ENCODE results near the gene REXO4.
"Not testable (repeated sequence)": the region's sequence is repeated elsewhere in the genome, so short reads cannot be mapped to it uniquely, and the experiment has no call there.

REXO4 gene

DNA sequence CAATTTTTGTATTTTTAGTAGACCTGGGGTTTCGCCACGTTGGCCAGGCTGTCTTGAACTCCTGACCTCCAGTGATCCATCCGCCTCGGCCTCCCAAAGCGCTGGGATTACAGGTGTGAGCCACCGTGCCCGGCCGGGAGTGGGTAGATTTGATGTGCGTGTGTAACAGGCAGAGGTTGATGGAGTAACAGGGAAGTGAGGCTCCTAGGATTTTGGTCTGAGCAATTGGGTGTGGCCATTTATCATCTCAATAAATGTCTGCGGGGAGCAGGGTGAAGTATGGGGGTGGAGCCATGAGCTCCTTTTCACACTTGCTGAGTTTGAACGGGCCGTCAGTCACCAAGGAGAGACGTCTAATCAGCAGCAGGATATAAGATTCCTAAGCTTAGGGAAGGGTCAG lies 1.2 kb upstream of the REXO4 start:
- no peak for DNase-seq

DNA sequence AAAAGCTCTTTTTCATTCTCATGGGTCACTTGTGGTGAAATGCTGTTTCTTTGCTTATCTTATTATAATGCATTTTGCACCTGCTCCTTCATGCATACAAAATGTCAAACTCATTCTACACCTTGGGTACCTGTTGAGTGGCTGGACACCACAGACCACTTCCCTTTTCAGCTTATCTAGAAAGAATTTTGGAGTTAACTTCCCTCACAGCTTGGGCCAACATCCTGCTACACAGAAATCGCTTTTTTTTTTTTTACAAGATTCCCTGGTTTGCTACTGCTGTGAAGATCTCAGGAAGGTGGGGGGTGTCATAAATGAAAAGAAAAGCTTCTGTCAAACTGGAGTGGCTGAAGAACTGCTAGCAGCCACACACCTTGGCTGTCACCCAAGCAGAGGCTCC lies 2.6 kb downstream of the REXO4 start:
- no peak for DNase-seq

DNA sequence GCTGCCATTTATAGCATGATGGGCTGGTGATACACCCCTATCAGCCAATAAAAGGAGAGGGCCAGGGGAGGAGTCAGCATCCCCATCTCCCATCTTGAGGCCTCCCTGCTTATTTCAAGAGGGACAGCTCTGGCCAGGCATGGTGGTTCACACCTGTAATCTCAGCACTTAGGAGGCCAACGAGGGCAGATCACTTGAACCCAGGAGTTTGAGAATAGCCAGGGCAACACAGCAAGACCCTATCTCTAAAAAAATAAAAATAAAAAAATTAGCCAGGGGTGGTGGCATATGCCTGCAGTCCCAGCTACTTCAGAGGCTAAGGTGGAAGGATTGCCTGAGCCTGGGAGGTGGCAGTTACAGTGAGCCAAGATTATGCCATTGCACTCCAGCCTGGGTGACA lies 9.8 kb downstream of the REXO4 start:
- no peak for DNase-seq

DNA sequence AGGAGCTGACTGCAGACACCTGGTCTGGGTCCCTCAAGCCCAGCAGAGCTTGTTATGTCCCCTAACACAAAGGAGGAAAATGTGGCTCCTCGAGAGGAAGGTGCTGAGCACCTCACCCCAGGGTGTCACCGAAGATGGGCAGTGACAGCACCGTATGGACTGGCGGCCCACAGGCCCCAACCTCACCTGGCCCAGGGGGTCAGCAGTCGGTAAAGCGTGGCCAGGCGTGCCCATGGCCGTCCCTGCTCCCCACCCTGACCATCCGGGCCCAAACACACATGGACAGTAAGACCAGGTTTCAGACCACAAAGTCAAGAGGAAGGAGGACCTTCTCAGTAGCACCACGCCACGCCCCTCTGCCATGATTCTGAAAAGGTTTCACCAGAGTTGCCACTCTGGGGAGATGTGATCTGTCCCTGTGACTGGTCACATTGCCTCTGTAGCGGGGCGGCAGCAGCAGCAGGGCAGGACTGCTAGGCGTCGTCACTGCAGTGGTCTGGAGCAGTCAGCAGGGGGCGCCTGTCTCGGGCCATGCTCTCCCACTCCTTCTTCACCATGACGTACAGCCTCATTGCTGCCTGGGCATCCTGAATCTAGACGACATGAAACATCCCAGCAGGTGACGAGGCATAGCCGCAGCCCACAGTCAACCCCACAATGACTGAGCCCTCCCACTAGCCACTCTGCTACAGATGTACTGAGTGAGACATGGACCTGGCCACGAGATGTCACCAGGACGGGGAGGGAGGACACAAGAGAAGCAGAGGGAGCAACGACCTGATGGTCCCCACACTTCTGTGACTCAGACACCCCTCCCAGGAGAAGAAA lies 11.1 kb downstream of the REXO4 start:
- DNase-seq, result peak; percentile 51

DNA sequence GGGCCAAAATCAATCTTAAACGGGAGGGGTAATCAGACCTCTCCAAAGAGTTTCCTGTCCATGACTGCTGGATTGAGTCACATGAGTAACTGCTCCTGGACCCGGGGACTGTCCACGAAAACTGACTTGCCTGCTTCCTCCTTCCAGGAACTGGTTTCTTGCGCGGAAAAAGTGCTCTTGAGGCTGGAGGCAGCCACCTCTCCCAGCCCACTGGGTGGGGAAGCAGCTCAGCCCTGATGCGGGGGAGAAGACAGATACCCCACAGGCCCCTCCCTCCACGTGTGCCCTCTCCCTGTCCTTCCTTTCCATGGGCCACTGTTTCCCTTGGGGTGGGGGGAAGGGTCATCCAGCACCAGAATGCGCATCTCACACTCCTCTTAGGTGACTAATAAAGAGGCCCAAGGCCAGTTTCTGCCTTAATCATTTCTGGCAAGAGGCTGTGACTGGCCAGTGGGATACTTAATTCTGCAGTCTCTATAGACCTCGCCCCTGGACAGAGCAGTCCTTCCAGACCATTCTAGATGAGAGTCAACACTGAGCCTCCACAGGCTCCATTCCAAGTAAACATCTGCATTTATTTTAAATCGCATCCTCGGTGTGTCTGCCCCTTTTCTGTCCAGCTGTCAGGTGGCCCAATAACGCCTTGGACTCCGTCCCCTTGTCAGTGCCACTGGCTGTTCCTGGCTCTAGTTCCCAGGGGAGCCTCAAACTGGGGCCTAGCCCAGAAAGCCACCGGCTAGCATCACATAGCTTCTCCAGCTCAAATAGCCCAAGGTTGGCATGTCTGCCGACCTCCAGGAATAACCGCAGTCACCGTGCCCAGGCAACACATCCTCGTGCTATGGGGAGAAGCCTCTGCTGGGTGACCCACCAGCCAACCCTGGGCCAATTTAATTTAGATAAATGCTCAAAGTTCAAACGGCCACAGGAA lies 12.0 kb downstream of the REXO4 start:
- DNase-seq, result no peak

DNA sequence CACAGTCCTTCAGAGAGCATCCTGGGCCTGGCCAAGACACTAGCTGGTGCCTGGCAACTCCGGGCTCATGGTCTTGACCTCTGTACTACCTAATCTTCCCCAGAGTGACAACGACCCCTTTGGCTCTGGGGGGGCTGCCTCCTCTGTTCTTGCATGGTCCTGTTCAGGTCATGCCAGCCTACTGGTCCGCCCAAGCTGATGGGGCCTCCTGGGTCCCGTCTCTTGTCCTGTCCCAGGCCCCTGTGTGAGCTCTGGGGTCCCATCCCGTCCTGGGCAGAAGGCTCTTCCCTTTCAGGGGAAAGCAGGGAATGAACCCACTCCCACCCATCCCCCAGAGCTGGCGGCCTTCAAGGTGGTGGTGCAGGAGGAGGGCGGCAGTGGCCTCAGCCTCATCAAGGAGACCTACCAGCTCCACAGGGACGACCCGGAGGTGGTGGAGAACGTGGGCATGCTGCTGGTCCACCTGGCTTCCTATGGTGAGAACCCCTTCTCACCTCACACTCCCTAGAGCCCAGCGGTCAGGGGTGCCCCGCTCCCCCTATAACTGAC lies 13.3 kb downstream of the REXO4 start:
- DNase-seq, result no peak

DNA sequence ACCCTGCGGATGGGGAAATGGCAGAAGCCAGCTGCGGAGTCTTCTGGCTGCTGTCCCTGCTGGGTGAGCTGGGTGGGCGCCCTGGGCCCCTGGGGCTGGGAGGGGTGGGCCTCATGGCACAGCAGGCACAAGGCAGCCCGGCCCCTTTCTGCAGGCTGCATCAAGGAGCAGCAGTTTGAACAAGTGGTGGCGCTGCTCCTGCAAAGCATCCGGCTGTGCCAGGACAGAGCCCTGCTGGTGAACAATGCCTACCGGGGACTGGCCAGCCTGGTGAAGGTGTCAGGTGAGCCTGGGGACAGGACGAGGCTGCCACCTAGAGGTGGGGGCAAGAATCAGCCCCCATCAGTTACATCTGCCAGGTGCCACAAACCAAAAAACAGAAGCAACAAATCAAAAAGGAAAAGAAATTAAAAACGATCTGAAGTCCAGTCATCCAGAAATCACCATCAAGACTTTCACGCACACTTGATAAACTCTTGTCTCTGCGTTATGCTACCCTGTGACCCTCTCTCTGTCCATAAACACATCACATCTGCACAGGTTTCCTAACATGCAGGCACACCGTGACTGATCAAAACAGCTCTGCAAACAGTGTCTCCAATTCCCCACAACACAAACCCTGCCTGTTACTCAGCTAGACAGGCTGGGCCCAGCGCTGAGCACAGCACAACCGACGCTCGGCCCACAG lies 13.9 kb downstream of the REXO4 start:
- DNase-seq, result peak; percentile 47

DNA sequence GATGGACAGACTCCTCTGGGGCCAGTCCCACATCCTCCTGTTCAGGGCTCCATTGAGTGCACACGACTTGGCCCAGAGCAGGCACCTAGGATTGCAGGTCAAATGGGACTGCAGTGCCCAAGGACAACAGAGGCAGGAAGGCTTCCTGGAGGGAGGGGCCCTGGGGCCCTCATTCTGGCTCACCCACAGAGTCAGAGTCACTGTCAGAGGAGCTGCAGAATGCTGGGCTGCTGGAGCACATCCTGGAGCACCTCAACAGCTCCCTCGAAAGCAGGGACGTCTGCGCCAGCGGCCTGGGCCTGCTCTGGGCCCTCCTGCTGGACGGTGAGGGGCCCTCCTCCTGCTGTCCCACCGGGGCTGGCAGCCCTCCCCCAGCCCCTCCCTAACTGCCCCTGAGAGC lies 15.1 kb downstream of the REXO4 start:
- DNase-seq, result no peak

DNA sequence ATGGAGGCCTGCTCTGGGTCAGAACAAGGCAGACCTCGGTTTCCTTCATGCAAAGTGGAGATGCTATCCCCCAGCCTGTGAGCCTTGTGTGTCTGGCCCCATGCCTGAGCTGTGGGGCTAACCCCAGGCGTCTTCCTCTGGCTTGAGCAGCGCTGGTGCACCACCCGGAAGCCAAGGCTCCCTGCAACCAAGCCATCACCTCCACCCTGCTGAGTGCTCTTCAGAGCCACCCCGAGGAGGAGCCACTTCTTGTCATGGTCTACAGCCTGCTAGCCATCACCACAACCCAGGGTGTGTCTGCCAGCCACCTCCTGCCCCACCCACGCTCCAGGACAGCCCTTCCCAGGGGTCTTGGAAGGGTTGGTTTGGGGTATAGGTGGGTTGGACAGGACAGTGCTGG lies 16.2 kb downstream of the REXO4 start:
- no peak for DNase-seq

DNA sequence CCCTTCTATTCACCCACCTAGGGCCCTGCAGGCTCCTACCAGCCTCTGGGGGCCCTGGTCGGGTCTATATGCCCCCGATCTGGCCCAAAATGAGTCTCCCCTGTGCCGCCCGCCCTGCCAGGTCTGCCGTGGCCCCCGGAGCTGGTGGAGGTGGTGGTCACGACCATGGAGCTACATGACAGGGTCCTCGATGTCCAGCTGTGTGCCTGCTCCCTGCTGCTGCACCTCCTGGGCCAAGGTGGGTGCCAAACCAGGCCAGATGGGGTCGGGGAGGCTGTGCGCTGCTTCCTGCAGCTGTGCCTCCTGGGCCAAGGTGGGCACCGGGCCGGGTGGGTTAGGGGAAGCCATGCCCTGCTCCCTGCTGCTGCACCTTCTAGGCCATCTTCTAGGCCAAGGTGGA lies 17.5 kb downstream of the REXO4 start:
- DNase-seq, result no peak

DNA sequence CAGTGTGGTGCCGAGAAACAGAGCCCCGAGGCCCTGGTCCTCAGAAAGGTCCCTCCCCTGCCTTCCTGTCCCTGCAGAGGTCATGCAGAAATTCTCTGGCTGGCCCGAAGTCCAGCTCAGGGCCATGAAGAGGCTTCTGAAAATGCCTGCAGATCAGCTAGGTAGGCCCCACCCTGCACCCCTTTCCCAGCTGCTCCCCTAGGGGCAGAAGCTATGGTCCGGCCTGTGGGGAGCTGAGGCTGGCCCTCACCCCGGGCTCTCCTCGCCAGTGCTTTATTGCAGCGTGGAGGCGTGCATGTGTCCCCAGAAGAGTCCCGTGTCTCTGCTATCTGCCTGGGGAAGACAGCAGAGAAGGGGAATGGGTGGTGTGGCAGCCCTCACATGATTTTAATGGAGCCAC lies 19.9 kb downstream of the REXO4 start:
- DNase-seq, result no peak

DNA sequence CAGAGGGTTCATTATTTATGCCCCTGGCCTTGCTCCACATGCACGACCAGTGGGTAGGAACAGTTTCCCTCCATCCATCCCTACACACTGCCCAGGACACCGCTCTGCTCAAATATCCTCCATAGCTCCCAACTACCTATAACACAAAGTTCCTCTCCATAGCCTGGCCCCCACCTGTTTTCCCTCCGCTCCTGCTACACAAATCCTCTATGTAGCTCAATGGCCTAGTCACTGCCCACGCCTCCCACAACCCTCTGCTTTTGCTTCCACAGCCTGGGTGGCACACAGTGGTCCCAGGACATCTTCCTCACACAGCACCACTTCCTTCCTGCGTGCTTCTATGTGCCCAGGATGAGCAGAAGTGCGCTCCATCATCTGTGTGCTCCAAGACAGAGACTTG lies 20.4 kb downstream of the REXO4 start:
- no peak for DNase-seq

DNA sequence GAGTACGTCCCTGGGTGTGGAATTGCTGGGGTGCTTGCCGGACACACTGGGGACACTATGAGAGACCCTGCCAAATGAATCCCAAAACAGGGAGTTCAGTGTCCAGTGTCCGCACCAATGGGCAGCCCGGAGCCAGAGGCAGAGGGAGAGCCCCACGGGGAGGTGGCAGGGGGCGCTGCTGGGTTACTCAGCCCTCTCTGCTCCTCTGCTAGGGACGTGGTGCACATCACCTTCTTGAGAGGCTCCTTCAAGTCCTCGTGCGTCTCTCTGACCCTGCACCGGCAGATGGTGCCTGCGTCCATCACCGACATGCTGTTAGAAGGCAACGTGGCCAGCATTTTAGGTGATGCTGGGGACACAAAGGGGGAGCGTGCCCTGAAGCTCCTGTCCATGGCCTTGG lies 20.9 kb downstream of the REXO4 start:
- DNase-seq, result no peak

DNA sequence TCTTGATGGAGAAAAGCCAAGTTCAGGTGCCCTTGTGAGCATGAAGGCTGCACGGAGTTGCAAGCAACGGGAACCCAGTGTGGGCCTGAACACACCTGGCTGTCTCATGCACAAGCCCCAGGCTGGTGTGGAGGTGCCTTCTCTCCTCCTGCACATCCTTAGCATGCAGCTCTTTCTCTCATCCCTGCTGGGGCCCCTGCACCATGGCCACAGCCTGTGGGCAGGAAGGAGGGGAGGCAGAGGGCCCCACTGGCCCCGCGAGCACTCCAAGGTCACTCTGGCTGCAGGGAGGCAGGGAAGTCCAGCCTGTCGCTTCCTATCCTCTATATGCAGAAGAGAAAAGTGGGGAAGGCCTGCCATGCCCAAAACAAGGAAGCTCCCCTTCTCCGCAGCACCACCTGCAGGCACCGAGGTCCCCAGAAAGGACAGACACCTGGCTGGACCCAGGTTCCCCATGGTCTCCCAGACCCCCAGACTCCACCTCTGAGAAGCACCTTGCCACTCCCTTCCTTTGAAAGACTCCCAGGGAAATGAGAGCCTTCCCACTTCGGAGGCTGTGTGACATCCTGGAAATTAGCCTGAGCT lies 23.0 kb downstream of the REXO4 start:
- no peak for DNase-seq

DNA sequence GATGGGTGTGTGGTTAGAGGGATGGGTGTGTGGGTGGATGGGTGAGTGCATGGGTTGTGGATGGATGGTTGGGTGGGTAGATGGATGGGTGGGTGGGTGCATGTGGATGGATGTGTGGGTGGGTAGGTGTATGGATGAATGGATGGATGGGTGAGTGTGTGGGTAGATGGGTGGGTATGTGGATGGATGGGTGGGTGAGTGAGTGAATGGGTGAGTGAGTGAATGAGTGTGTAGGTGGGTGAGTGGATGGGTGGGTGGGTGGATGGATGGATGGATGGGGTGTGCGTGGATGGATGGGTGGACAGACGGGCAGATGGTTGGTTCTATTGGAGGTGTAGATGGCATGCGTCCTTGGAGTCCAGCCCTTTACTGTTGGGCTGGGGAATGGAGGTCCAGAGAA lies 24.4 kb downstream of the REXO4 start:
- DNase-seq, result no peak

DNA sequence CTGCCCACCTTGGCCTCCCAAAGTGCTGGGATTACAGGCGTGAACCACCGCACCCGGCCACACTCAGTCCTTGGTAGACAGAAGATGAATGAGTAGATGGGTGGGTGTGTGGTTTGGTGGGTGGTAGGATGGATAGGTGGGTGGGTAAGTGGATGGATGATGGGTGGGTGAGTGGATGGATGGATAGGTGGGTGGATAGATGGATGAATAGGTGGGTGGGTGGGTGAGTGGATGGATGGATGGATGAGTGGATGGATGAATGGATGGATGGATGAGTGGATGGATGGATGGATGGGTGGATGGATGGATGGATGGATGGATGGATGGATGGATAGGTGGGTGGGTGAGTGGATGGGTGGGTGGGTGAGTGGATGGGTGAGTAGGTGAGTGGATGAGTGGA lies 25.5 kb downstream of the REXO4 start:
- DNase-seq, result not testable (repeated sequence)

DNA sequence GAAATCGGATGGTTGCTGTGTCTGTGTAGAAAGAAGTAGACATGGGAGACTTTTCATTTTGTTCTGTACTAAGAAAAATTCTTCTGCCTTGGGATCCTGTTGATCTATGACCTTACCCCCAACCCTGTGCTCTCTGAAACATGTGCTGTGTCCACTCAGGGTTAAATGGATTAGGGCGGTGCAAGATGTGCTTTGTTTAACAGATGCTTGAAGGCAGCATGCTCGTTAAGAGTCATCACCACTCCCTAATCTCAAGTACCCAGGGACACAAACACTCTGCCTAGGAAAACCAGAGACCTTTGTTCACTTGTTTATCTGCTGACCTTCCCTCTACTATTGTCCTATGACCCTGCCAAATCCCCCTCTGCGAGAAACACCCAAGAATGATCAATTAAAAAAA lies 26.4 kb downstream of the REXO4 start:
- DNase-seq, result not testable (repeated sequence)

DNA sequence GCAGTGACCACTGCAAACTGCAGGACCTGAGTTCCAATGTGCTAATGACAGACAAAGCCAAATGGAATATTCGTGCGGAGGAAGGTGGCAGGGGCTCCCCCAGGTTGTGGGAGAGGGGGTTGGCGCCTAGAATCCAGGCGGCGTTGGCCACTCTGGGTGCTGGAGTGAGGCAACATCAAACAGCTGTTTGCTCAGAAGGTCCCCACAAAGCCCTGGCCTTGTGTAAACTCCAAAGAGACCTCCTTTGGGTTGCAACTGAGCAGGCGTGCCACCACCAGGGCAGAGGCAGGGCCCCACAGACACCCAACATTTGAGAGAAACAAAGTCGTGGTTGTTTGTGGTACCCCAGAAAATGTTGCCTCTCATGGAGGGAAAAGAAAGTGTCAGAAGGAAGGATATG lies 27.1 kb downstream of the REXO4 start:
- DNase-seq, result no peak

DNA sequence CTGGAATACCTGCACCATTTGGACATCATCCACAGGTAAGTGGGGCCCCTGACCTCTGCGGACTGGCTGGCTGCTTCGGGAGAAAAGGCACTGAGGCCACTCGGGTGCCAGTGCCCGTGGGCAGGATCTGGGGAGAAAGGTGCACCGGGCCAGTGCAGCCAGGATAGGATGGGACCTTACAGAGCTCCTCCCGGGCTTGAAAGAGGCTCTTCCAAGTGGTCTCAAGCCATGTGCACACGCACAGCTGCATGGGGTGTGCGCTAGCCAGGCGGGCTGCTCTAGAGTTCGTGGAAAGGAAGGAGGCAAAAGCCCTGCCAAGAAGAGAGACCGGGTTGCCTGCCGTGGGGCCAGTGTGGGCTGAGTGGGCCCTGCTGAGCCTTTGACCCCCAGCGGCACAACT lies 28.2 kb downstream of the REXO4 start:
- no peak for DNase-seq

DNA sequence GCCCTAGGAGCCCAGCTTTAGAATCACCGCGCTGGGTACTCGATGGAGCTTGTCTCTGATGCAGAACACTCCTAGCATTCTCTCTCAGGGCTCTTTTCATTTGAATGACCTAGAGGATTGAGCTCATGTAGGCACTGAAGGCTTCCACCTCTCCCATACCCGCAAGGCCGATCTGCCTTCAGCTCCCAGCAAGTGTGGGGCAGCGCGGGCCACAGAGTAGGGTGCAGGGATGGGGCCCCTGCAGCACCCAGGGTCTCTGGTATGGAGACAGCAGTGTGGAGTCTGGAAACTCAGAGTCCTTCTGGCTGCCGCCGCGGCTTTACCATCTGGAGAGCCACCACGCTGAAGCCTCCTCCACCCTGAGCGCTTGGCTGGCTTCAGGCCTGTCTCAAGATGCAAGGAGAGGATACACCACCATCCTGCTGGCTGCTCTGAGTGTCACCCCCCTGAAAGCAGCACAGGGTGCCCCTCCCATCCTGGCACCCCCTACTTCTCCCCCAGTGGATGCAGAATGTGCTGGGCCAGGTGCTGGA lies 28.7 kb downstream of the REXO4 start:
- no peak for DNase-seq

DNA sequence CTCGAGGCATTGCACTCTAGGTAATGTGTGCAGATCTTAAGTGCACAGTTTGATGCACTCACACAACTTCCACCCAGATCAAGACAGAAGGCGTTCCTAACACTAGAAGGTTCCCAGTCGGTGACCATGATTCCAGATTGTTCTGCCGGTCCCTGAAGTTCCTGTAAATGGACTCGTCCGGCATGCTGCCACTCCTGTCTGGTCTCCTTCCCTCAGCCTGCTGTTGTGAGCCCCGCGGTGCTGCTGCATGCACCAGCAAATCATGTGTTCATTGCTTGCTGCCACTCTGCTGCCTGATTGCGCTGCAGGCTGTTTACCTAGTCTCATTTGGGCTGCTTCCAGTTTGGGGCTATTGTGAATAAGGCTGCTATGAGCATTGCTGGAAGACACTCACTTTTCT lies 30.1 kb downstream of the REXO4 start:
- no peak for DNase-seq

DNA sequence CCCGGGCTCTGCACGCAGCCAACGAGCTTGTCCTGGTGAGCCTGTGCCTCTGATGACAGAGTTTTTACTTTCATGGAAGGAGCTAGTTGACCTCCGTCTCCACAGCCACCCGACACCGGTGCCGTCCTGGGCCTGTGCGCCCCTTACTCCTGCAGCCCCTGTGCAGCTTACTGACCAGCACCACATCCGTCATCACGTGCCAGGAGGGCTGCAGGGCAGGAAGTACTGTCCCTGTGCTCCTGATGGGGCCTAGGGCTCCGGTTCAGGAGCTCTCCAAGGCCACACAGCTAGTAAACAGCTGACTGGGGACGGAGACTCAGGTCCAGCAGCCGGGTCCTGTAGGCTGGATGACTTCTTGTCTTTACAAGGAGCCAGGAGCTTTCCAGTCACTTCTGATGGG lies 31.5 kb downstream of the REXO4 start:
- no peak for DNase-seq

DNA sequence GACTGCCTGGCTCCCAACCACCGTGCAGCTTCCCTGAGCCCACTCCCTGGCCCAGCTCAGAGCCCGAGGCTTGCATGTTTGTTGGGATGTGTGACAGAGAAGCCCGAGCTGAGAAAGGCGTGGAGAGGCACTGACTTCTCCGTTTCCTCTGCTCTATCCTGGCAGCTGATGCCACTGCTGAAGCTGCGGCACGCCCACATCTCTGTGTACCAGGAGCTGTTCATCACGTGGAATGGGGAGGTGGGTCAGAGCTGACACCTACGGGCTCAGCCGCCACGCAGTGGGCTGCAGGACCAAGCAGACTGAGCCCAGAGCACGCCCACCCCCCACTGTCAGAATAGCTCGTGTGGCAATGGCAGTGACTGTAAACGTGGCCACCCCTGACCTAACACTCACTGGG lies 32.4 kb downstream of the REXO4 start:
- DNase-seq, result no peak
